Left renal cortex interstitium (tissue), 4 donors: Measurements from ENCODE around the gene PLK2. TPM values are rescaled to one million over a fixed set of nuclear protein-coding genes. Genes with fewer than 3 reads are reported as not detected.

ENCODE experiments used
- polyA plus RNA-seq, 4 donors: library from polyadenylated mRNA; unstranded; fragments of 120-200 nt; gene quantifications; one replicate each; pipeline ENCODE4 v1.2.1, GENCODE V29; 2013; ENCODE audit not compliant: insufficient read length in 4 of 4

The PLK2 gene
- polyA plus RNA-seq, 4 donors, result 177 to 246 (median 187) TPM

Other genes with a start within 250 kb of the PLK2 start
- gene GAPT, start 31.3 kb upstream of the PLK2 start, polyA plus RNA-seq, result 1 to 10 TPM in 2 of 4 donors, under 1 TPM in 2; 0.68 to 1.5 (median 0.96) TPM
- gene RAB3C, start 123.0 kb upstream of the PLK2 start, polyA plus RNA-seq, result 1 to 10 TPM; 1.8 to 3.3 (median 2.5) TPM